Measurements from ENCODE around the gene CLEC2L.
"Not testable (repeated sequence)": the region's sequence is repeated elsewhere in the genome, so short reads cannot be mapped to it uniquely, and the experiment has no call there.

CLEC2L gene

GRCh38 chr7:139523968-139524815 is 707 bp downstream of the CLEC2L start:
- DNase-seq = no peak

GRCh38 chr7:139525239-139525638 is 1.8 kb downstream of the CLEC2L start:
- DNase-seq = no peak

GRCh38 chr7:139525750-139526149 is 2.3 kb downstream of the CLEC2L start:
- no peak for DNase-seq

- no peak for DNase-seq
Measured at GRCh38 chr7:139526578-139527544, 3.4 kb downstream of the CLEC2L start.

GRCh38 chr7:139531094-139531493 is 7.6 kb downstream of the CLEC2L start:
- no peak for DNase-seq

GRCh38 chr7:139532636-139533155 is 9.2 kb downstream of the CLEC2L start:
- no peak for DNase-seq

- DNase-seq = no peak
Measured at GRCh38 chr7:139534096-139534495, 10.6 kb downstream of the CLEC2L start.

GRCh38 chr7:139534966-139535651 is 11.6 kb downstream of the CLEC2L start:
- DNase-seq = no peak

- DNase-seq = no peak
Measured at GRCh38 chr7:139536152-139536551, 12.7 kb downstream of the CLEC2L start.

- DNase-seq = no peak
Measured at GRCh38 chr7:139538881-139539635, 15.6 kb downstream of the CLEC2L start.

- DNase-seq = no peak
Measured at GRCh38 chr7:139540203-139540602, 16.7 kb downstream of the CLEC2L start.

GRCh38 chr7:139541600-139542307 is 18.3 kb downstream of the CLEC2L start:
- DNase-seq = no peak

- no peak for DNase-seq
Measured at GRCh38 chr7:139542308-139543151, 19.0 kb downstream of the CLEC2L start.

GRCh38 chr7:139543801-139544603 is 20.5 kb downstream of the CLEC2L start:
- no peak for DNase-seq

GRCh38 chr7:139544645-139545044 is 21.2 kb downstream of the CLEC2L start:
- no peak for DNase-seq

- no peak for DNase-seq
Measured at GRCh38 chr7:139548302-139549028, 25.0 kb downstream of the CLEC2L start.

- DNase-seq = not testable (repeated sequence)
Measured at GRCh38 chr7:139553991-139554700, 30.7 kb downstream of the CLEC2L start.
